Smooth muscle cell (in vitro differentiated cells): ENCODE data around the gene MTX2. TPM values are rescaled to one million over a fixed set of nuclear protein-coding genes. Genes with fewer than 3 reads are reported as not detected.
"Not testable (repeated sequence)": the region's sequence is repeated elsewhere in the genome, so short reads cannot be mapped to it uniquely, and the experiment has no call there.

Experiments used
- DNase-seq: peaks from one replicate; lab custom pipeline; 2025; ENCODE audit not compliant: unreplicated experiment; lab: John Stamatoyannopoulos, UW
- H2AFZ ChIP-seq: fragments of 200-600 bp; sonication (generic); 2 replicates; pipeline ENCODE4 v1.6.0; 2016; ENCODE audit warnings: antibody characterized with exemption, low read depth, mild to moderate bottlenecking
- H3F3A ChIP-seq: fragments of 200-600 bp; sonication (generic); 2 replicates; pipeline ENCODE4 v1.6.0; 2017; ENCODE audit warnings: antibody characterized with exemption, low read depth
- H3K27ac ChIP-seq: fragments of 200-600 bp; sonication (generic); 2 replicates; pipeline ENCODE4 v1.5.1; 2016; ENCODE audit warnings: low read depth, mild to moderate bottlenecking
- H3K27me3 ChIP-seq: fragments of 200-600 bp; sonication (generic); 2 replicates; pipeline ENCODE4 v1.6.1; 2016; ENCODE audit warnings: low read depth, mild to moderate bottlenecking
- H3K36me3 ChIP-seq: fragments of 200-600 bp; sonication (generic); 2 replicates; pipeline ENCODE4 v1.5.1; 2016; ENCODE audit warnings: low read depth
- H3K4me1 ChIP-seq: fragments of 200-600 bp; sonication (generic); 2 replicates; pipeline ENCODE4 v1.5.1; 2016; ENCODE audit warnings: low read depth
- H3K4me2 ChIP-seq: fragments of 200-600 bp; sonication (generic); 2 replicates; pipeline ENCODE4 v1.6.0; 2016; ENCODE audit warnings: mild to moderate bottlenecking
- H3K4me3 ChIP-seq: fragments of 200-600 bp; sonication (generic); 2 replicates; pipeline ENCODE4 v1.5.1; 2016; ENCODE audit warnings: mild to moderate bottlenecking
- H3K79me2 ChIP-seq: fragments of 200-600 bp; sonication (generic); 2 replicates; pipeline ENCODE4 v1.6.0; 2016; ENCODE audit warnings: low read depth, mild to moderate bottlenecking
- H3K9ac ChIP-seq: fragments of 200-600 bp; sonication (generic); 2 replicates; pipeline ENCODE4 v1.6.0; 2016; ENCODE audit warnings: low read depth
- H3K9me3 ChIP-seq: fragments of 200-600 bp; sonication (generic); replicated peaks from 2 replicates; pipeline ENCODE4 v1.5.1; 2016; ENCODE audit warnings: low read depth
- H4K20me1 ChIP-seq: fragments of 200-600 bp; sonication (generic); 2 replicates; pipeline ENCODE4 v1.6.0; 2016; ENCODE audit warnings: low read depth
- WGBS: methylation state at CpG from one replicate; pipeline ENCODE4 v1.1.7; 2016; ENCODE audit warnings: low lambda C conversion rate; 5-methylcytosine and 5-hydroxymethylcytosine counted together
- polyA plus RNA-seq: library from polyadenylated mRNA; unstranded; fragments of >200 nt; fragmentation: Nextera tagmentation; extraction: Ambion mirVana; gene quantifications from 2 replicates; pipeline ENCODE4 v1.2.1, GENCODE V29; 2016
- total RNA-seq: library from RNA; depleted of rRNA; stranded (reverse); fragments of >200 nt; gene quantifications from 2 replicates; pipeline ENCODE4 v1.2.3, GENCODE V29; 2014
- TF ChIP-seq, protein P1 (sequence below): fragments of 200-600 bp; sonication (generic); IDR thresholded peaks from 2 replicates; pipeline ENCODE4 v1.5.1; 2017; ENCODE audit warnings: borderline replicate concordance, mild to moderate bottlenecking, antibody characterized with exemption; ENCODE audit not compliant: insufficient read depth, poor library complexity, severe bottlenecking

The MTX2 gene
- total and polyA plus RNA-seq, 2 experiments from 2014 or later: 27.7 to 39.2 TPM

DNA sequence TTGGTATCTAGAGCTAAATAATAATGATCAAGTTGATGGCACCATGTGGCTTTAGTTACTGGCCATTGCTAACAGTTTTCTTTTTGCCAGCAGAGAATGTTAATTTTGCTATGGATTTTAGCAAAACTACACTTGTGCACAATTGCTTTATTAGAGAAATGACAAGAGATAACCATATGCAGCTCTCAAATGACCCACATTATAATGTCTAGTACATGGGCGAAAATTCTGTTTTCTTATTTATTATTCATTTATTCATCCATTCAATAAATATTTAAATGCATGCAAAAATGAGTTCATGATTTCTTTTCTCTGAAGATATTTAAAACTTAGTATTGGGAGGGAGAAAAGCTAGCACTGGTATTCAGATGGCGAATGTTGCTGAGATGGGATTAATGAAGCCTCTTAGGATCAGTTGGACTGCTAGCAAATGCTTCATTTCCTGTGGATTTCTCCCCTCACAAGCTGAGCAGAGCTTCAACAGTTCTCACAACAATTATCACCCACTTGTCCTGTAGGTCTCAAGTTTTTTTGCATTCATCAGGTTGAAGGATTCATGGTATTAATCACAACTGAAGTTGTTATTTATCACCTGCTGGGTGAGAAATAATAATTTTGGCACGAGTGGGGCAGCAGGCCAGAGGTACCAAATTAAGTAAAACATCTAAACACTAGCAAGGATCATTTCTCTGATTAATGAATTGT lies 95.2 kb downstream of the MTX2 start:
- WGBS: 88% methylated on average over 3 of the region's 3 CpGs
- H3F3A ChIP-seq: no peaks in the 10 kb centered on the region
- no peak for DNase-seq
- no peak overlapping the region for H2AFZ ChIP-seq
- no peak overlapping the region for H3K27ac ChIP-seq
- no peak overlapping the region for H3K9ac ChIP-seq
- H3K4me1 ChIP-seq: no peaks in the 10 kb centered on the region
- TF ChIP-seq, protein P1, sequence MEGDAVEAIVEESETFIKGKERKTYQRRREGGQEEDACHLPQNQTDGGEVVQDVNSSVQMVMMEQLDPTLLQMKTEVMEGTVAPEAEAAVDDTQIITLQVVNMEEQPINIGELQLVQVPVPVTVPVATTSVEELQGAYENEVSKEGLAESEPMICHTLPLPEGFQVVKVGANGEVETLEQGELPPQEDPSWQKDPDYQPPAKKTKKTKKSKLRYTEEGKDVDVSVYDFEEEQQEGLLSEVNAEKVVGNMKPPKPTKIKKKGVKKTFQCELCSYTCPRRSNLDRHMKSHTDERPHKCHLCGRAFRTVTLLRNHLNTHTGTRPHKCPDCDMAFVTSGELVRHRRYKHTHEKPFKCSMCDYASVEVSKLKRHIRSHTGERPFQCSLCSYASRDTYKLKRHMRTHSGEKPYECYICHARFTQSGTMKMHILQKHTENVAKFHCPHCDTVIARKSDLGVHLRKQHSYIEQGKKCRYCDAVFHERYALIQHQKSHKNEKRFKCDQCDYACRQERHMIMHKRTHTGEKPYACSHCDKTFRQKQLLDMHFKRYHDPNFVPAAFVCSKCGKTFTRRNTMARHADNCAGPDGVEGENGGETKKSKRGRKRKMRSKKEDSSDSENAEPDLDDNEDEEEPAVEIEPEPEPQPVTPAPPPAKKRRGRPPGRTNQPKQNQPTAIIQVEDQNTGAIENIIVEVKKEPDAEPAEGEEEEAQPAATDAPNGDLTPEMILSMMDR: no peak
- H3K9me3 ChIP-seq: no peaks in the 10 kb centered on the region
- no peaks in the 10 kb centered on the region for H4K20me1 ChIP-seq
- no peaks in the 10 kb centered on the region for H3K36me3 ChIP-seq
- H3K4me3 ChIP-seq: no peak overlapping the region
- H3K4me2 ChIP-seq: no peak overlapping the region
- no peaks in the 10 kb centered on the region for H3K27me3 ChIP-seq
- H3K79me2 ChIP-seq: no peaks in the 10 kb centered on the region

DNA sequence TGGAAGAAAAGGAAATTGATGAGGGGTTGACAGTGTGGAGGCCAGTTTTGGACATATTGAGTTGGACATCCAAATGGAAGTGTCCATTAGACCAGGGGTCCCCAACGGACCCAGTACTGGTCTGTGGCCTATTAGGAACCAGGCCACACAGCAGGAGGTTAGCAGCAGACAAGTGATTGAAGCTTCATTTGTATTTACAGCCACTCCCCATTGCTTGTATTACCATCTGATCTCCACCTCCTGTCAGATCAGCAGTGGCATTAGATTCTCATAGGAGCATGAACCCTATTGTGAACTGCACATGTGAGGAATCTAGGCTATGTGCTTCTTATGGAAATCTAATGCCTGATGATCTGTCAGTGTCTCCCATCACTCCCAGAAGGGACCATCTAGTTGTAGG lies 99.1 kb downstream of the MTX2 start:
- Histone ChIP-seq H3K9ac (no peak overlapping the region), H2AFZ (no peak overlapping the region), H4K20me1 (no peaks in the 10 kb centered on the region), H3K4me2 (no peak overlapping the region), H3K4me3 (no peak overlapping the region), H3F3A (no peaks in the 10 kb centered on the region), H3K79me2 (no peaks in the 10 kb centered on the region), H3K27me3 (no peaks in the 10 kb centered on the region), H3K36me3 (no peaks in the 10 kb centered on the region), H3K9me3 (no peaks in the 10 kb centered on the region), H3K4me1 (no peaks in the 10 kb centered on the region), H3K27ac (no peak overlapping the region)
- no peak for DNase-seq
- WGBS: 82% methylated on average over 1 of the region's 1 CpG
- TF ChIP-seq, protein P1: no peak

DNA sequence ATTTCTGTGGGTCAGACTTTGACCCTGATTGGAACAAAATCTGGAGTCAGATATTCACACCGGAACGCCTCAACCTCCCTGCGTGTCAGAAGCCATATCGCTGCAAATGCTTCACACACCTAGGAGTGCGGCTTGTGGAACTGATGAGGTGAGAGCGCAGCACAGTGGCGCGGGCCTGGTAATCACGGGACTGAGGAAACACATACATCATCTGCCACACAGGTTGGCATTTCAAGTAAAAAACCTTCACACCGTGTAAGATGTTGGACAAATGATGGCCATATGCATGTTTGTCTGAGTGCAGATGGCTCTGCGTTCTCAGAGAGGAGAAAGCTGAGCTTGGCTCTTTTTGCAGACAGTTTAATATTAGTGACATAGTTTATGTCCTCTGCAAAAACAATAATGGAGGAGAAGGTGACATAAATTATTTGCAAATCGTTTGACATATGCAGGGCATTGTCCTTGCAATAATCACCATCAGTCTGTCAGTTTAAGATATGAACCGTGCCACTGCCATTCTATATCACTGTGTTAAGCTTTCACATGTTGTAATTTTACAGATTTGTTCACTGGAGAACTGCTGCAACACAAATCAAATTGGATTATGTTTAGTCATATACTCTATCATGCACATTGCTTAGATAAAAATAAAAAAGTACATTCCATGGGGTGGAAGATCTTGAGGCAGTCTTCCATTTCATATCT lies 101.4 kb downstream of the MTX2 start:
- Histone ChIP-seq H4K20me1 (no peaks in the 10 kb centered on the region), H3K4me2 (no peak overlapping the region), H3K4me1 (no peaks in the 10 kb centered on the region), H3K4me3 (no peak overlapping the region), H3K27ac (no peak overlapping the region), H2AFZ (no peak overlapping the region), H3K79me2 (no peaks in the 10 kb centered on the region), H3K9me3 (no peaks in the 10 kb centered on the region), H3K9ac (no peak overlapping the region), H3K36me3 (no peaks in the 10 kb centered on the region), H3F3A (no peaks in the 10 kb centered on the region), H3K27me3 (peaks cover 8% of the 10 kb centered on the region)
- TF ChIP-seq, protein P1: no peak
- DNase-seq: no peak
- WGBS: 83% methylated on average over 13 of the region's 13 CpGs

DNA sequence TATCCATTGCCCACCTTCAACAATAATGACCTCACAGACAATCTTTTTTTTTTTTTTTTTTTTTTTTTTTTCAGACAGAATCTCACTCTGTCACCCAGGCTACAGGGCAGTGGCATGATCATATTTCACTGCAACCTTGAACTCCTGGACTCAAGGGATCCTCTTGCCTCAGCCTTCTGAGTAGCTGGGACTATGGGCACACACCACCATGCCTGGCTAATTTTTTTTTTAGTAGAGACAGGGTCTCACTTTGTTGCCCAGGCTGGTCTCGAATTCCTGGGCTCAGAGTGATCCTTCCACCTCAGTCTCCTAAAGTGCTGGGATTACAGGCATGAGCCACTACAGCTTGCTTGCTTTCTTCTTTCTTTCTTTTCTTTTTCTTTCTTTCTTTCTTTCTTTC lies 103.9 kb downstream of the MTX2 start:
- H3F3A ChIP-seq, H3K4me2 ChIP-seq, H3K4me3 ChIP-seq, H3K79me2 ChIP-seq, H4K20me1 ChIP-seq, H3K27me3 ChIP-seq, H3K27ac ChIP-seq, DNase-seq, H3K36me3 ChIP-seq, H3K9ac ChIP-seq, H3K9me3 ChIP-seq, H2AFZ ChIP-seq, H3K4me1 ChIP-seq: not testable (repeated sequence)
- 90% methylated on average over 1 of the region's 1 CpG for WGBS
